GM12801 (cell line): Measurements from ENCODE around the gene RNF130.

Experiments used
- TF ChIP-seq, protein P1 (sequence below): IDR thresholded peaks from one replicate; pipeline ENCODE4 v1.5.1; 2011; ENCODE audit warnings: control low read depth; ENCODE audit not compliant: insufficient read length; ENCODE audit errors: extremely low read depth

The RNF130 gene

DNA sequence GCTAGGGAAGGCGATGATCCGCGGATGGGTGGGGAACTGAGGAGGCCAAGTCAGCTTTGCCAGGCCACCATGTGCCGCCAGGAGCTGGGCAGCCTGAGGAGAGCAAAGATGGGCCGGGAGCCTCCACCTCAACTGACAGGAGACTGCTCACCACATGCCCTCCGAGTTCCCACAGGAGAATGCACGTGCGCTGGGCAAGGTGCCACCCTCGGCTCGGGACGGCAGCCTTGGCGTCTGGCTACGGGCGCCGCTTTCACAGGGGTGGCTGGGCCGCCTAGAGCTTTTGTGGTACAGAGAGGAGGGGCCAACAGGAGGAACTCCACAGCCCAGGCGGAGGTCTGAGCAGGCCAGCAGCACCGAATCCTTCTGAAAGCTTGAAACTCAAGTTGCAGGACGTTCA lies 158.6 kb downstream of the RNF130 start:
- TF ChIP-seq, protein P1, sequence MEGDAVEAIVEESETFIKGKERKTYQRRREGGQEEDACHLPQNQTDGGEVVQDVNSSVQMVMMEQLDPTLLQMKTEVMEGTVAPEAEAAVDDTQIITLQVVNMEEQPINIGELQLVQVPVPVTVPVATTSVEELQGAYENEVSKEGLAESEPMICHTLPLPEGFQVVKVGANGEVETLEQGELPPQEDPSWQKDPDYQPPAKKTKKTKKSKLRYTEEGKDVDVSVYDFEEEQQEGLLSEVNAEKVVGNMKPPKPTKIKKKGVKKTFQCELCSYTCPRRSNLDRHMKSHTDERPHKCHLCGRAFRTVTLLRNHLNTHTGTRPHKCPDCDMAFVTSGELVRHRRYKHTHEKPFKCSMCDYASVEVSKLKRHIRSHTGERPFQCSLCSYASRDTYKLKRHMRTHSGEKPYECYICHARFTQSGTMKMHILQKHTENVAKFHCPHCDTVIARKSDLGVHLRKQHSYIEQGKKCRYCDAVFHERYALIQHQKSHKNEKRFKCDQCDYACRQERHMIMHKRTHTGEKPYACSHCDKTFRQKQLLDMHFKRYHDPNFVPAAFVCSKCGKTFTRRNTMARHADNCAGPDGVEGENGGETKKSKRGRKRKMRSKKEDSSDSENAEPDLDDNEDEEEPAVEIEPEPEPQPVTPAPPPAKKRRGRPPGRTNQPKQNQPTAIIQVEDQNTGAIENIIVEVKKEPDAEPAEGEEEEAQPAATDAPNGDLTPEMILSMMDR: no peak

DNA sequence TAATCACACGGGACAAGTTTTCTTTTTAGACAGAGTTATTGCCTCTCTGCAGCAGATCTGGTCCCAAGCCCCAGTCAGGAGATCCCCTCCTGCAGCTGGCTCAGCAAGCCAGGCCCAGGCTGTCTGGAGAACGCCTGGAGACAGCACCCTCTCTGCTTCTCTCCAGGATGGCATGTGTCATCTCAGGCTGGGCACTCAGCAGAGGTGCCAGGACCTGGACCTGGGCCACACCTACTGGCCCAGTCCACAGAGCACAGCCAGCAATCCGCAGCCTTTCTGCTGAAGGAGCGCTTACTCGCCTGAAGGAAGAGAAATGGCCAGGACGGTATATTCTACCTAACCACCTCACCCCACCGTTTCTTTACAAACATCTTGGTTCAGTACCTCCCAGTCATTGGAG lies 159.2 kb downstream of the RNF130 start:
- TF ChIP-seq, protein P1: no peak

DNA sequence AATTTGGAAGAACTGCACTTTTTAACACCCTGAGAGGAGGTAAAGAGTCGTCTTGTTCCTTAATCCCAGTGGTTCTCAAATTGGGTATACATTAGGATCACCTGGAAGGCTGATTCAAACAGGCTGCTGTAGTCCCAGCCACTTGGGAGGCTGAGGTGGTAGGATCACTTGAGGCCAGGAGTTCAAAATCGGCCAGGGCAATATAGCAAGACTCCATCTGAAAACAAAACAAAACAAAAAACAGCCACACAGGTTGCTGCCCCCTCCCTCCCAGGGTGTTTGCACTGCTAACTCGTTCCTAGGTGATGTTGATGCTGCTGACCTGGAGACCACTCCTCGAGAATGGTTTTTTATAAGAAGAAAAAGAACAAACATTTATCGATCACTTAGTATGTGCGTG lies 162.3 kb downstream of the RNF130 start:
- TF ChIP-seq, protein P1: no peak

DNA sequence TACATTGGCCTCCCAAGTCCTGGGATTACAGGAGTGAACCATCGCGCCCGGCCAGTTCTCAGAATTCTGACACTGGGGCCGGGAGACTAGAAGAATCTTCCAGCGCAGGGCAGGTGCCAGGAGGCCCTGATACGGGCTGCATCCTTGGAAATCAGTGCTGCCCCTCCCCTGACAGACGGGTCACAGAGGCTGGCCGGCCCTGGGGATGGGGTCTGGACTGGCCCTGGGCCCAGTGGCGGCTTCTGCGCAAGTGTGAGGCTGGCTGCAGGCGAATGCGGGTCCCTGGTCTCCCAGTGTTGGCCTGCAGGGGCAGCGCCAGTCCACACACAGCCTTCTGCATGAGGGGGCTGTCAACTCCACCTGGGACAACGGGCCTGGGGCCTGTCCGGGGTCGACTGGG lies 163.0 kb downstream of the RNF130 start:
- TF ChIP-seq, protein P1: no peak

DNA sequence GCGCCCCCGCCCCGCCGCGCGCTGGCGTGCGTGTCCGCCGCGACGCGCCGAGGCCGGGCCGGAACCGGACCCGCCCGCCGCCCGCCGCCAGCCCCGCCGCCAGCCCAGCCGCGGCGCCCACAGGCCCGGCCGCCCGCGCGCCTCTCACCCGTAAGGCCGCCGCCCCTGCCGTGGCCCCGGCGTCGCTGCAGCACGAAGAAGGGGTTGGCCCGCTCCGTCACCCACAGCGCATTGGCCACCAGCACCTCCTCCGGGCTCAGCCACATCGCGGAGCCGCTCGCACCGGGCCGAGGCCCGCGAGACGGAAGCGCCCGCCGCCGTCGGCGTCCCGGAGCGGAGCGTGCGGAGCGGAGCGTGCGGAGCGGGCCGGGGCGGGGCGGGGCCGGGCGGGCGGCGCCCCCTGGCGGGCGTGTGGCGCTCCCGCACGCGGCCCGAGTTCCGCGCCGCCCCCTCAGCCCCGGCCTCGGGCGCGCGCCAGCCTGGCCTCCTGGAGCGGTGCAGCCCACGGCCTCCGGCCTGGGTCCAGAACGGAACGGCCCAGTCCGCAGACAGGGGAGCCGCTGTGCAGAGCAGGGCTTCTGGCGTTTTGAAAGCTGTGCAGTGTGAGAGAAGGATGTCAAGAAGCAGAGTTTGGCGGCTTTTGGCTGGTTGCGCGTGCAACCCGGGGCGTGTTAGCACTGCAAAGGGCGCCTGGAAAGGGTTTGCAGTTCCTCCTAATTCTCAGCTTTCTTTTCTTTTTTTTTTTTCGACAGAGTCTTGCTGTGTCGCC lies 163.8 kb downstream of the RNF130 start, which contains the start of gene TBC1D9B:
Gene TBC1D9B (minus strand): TSS at position 342 of the 769 bp plus-strand sequence. CDS start 76 bp downstream, at position 266.
- TF ChIP-seq, protein P1: no peak

DNA sequence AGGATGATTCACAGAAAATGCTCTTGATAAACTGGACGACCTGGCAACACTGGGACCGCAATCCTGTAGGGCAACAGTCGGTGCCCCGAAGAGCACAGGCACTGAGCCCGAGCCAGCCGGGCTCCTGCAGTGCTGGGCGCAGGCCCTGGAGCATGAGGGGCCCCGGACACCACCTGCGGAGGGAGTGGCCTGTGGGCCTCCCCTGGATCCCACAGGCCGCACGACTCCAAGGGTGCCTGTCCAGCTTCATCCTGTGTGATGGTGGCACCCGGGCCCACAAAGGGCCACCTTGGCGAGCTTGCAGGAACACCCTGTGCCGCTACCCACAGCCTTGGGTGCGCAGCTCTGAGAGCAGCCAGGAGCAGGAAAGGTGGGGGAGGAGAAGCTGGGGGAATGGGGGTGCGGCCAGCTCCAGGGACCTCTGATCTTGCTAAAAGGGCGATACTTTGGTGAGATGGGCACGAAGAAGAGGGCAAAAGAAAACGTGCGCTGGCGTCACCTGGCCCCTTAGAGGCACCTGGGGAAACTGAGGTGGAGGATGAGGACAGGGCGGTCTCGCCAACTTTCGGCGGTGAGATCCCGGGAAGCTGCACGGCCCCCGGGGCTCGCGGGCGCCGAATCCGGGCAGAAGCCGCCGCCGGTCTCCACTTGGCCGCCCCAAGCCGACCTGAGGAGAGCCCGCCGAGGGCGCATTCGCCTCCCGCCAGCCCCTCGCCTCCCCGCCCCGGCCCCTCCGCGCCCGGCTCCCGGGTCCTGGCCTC lies 164.6 kb downstream of the RNF130 start:
- TF ChIP-seq, protein P1: no peak

DNA sequence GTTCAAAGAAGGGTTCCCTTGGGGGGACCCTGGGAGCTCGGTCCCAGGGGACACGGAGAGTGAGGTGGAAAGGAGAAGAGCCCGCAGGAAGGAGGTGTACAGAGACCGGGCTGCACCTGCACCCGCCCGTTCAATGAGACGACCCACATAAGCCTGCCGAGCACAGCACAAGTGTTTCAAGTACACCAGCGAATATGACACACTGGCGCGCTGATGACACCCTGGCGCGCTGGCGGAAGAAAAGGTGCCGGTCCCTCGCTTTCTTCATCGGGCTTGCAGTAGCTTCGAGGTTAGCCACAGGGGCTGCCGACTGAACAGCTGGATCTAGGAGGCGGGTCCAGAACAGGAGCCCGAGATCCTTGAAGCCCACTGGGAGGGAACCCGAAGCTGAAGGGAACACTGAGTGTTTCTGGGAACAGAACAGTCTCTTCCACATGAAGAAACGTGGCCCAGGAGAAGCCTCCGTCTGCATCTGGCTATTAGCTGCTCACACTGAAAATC lies 165.2 kb downstream of the RNF130 start:
- TF ChIP-seq, protein P1: no peak
